RWPE1 (cell line): ENCODE measurements around the gene CXCR6.

Experiments used
- CTCF ChIA-PET: fragments of 350-600 bp; sonication (Branson Sonifier 250); formaldehyde crosslinking; extraction: SDS; loops from one replicate; lab custom pipeline; 2021; lab: Yijun Ruan, JAX
- POLR2A ChIA-PET: fragments of 400-600 bp; formaldehyde crosslinking; extraction: SDS; loops from one replicate; lab custom pipeline; 2020; ENCODE audit warnings: antibody characterized with exemption; ENCODE audit not compliant: low non-redundant PET; lab: Yijun Ruan, JAX
- DNase-seq: peaks from one replicate; pipeline ENCODE4 v3.0.0; 2012; ENCODE audit warnings: low spot score
- H3K27ac ChIP-seq: fragments of 450-650 bp; 2 replicates; pipeline ENCODE4 v1.5.1; 2017
- CTCF ChIP-seq: fragments of 450-650 bp; conservative IDR thresholded peaks from 2 replicates; pipeline ENCODE4 v1.5.1; 2017; ENCODE audit warnings: low read depth, mild to moderate bottlenecking

The CXCR6 gene

GRCh38 chr3:45906681-45907407, 36.4 kb upstream of the CXCR6 start:
- POLR2A ChIA-PET = no interaction called here
- no peak for DNase-seq
- TF ChIP-seq CTCF = no peak; the same call in 1 of the 2 replicates
- H3K27ac ChIP-seq = no peak overlapping the region
- CTCF ChIA-PET = interaction anchor here (0.6 to 0.7 kb wide), 2 partner anchors 20 to 22 kb away, joined by 3 read pairs; partner anchors contain the start of gene CCR9

GRCh38 chr3:45907769-45908705, 35.2 kb upstream of the CXCR6 start:
- POLR2A ChIA-PET = no interaction called here

GRCh38 chr3:45908761-45909160, 34.5 kb upstream of the CXCR6 start:
- no peak overlapping the region for H3K27ac ChIP-seq
- DNase-seq = no peak
- TF ChIP-seq CTCF = no peak
- CTCF ChIA-PET = interaction anchor here (0.6 kb wide), 1 partner anchor 721 kb away, joined by 3 read pairs; no protein-coding TSS in a partner anchor
- POLR2A ChIA-PET = no interaction called here

More at GRCh38 chr3:45907769-45908705, 35.2 kb upstream of the CXCR6 start:
- DNase-seq = no peak
- no peak overlapping the region for H3K27ac ChIP-seq
- CTCF ChIA-PET = interaction anchor here (0.6 kb wide), 1 partner anchor 722 kb away, joined by 3 read pairs; no protein-coding TSS in a partner anchor
- TF ChIP-seq CTCF = no peak

GRCh38 chr3:45909542-45909941, 33.7 kb upstream of the CXCR6 start:
- DNase-seq = no peak
- no peak for TF ChIP-seq CTCF
- ChIA-PET CTCF (no interaction called here), POLR2A (no interaction called here)
- no peak overlapping the region for H3K27ac ChIP-seq

- CTCF ChIA-PET = interaction anchor here (0.6 kb wide), 1 partner anchor 63 kb away, joined by 4 read pairs; no protein-coding TSS in a partner anchor
- H3K27ac ChIP-seq = no peak overlapping the region
- POLR2A ChIA-PET = no interaction called here
- no peak for DNase-seq
- TF ChIP-seq CTCF = no peak
Observed at GRCh38 chr3:45910892-45911291, 32.4 kb upstream of the CXCR6 start.
